ENCODE measurements around the gene PPP1R3G.
"Not testable (repeated sequence)": the region's sequence is repeated elsewhere in the genome, so short reads cannot be mapped to it uniquely, and the experiment has no call there.

PPP1R3G gene

GRCh38 chr6:5084781-5085647 is at the start of gene PPP1R3G:
Gene PPP1R3G (plus strand): TSS chr6:5085341. CDS start chr6:5085486, 145 bp downstream.
- no peak for DNase-seq (ENCODE audit: low read depth in 2 of 2)

GRCh38 chr6:5036269-5036668 is 48.9 kb upstream of the PPP1R3G start:
- DNase-seq (ENCODE audit: low read depth in 2 of 2), result no peak

GRCh38 chr6:5041955-5042354 is 43.2 kb upstream of the PPP1R3G start:
- no peak for DNase-seq (ENCODE audit: low read depth in 2 of 2)

- DNase-seq (ENCODE audit: low read depth in 2 of 2), result no peak
These were observed 42.7 kb upstream of the PPP1R3G start for GRCh38 chr6:5042436-5042835.

- DNase-seq (ENCODE audit: low read depth in 2 of 2), result no peak
These were observed 40.3 kb upstream of the PPP1R3G start for GRCh38 chr6:5044866-5045265.

- DNase-seq (ENCODE audit: low read depth in 2 of 2), result no peak
These were observed 39.7 kb upstream of the PPP1R3G start for GRCh38 chr6:5045416-5045815.

GRCh38 chr6:5046430-5046829 is 38.7 kb upstream of the PPP1R3G start:
- no peak for DNase-seq (ENCODE audit: low read depth in 2 of 2)

DNA sequence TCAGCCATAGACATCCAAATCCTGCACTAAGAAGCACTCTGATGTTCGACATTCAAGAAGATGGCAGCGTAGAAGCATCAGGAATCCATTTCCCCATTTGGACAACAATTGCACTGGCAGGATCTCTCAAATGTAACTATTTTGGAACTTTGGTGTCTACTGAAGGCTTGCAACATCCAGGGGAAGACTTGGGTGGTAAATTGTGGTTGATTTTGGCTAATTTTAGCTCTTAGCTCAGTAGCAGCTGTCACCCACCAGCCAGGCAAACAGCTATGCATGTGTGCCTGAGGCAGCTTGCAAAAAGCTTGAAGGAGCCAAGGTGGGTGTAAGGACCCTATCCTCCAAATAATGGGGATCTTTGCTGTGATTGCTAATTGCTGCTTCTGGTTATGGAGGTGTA is 35.1 kb upstream of the PPP1R3G start:
- no peak for DNase-seq (ENCODE audit: low read depth in 2 of 2)

- DNase-seq (ENCODE audit: low read depth in 2 of 2), result no peak
These were observed 33.7 kb upstream of the PPP1R3G start for GRCh38 chr6:5051394-5051793.

DNA sequence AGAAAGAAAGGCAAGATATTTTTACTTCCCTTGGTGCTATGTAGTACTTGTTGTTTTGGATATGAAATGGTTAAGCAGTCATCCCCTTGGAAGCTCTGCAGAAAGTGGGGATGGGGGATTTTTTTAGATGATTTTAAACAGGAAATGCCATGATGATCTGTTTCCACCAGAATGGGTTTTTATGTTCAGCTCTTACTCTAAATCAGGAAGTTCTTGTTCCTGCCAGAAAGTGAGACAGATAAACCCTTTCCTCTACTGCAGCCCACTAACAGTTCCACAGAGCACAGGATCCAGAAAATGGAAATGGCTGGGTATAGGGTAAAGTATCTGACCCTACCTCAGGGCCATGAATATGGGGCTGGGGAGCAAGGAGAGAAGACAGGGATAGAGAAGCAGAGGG is 32.1 kb upstream of the PPP1R3G start:
- DNase-seq (ENCODE audit: low read depth in 2 of 2), result no peak

DNA sequence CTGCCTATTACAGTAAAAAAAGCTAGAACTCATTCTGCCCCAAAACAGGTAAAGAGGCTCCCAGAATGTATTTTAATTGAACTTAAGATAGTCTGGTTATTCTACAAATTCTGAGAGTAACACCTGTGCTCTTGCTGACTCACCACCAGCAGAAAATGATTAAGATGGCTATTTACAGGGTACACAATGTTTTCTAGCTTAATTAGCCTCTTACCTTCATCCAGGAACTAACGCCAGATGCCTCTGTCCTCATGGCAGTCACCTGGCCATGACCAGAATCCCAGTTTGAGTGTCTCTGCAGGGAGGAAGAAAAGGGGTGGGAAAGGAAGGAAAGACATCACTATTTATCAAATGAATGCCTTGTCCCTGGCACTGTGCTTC is 31.3 kb upstream of the PPP1R3G start:
- DNase-seq (ENCODE audit: low read depth in 2 of 2), result no peak

DNA sequence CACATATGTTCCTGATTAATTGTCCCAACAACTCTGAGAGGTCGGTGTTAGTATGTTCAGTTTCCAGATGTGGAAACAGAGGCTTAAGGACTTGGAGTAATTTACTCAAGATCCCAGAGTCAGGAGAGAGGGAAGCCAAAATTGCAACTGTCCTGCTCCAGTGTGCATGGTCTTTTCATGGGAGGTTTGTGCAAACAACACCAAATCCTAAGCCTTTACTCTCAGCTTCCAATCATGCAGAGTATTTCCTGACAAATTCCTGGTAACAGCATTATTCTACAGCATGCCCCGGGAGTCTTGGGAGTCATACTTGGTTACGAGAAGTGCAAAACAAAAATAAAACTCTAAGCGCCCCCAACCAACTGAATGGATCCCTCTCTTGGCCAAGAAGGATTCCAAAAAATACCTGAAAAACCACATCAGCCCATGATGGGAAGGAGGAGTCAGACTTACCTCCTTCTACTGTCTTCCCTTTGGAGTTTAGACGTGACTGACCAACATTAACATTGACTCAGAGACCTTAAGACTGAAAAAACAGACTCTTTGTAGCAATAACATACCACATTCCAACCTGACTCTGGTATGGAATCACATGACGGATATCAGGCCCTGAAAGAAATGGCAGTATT is 30.8 kb upstream of the PPP1R3G start:
- no peak for DNase-seq (ENCODE audit: low read depth in 2 of 2)

DNA sequence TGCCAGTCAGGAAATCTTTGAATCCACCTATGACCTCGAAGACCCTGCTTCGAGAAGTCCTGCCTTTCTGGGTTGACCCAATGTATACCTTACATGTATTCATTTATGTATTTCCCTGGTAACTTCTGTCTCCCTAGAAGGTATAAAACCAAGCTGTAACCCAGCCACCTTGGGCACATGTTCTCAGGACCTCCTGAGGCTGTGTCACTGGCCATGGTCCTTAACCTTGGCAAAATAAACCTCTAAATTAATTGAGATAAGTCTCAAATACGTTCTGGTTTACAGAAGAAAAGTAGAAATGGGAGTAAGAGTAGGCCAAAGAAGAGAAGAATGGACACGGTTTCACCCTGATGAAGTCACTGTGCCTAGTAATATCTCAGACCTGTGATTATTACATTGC is 30.0 kb upstream of the PPP1R3G start:
- no peak for DNase-seq (ENCODE audit: low read depth in 2 of 2)

- no peak for DNase-seq (ENCODE audit: low read depth in 2 of 2)
These were observed 26.9 kb upstream of the PPP1R3G start for GRCh38 chr6:5058254-5058653.

GRCh38 chr6:5059036-5059896 is 25.9 kb upstream of the PPP1R3G start:
- DNase-seq (ENCODE audit: low read depth in 2 of 2), result no peak

DNA sequence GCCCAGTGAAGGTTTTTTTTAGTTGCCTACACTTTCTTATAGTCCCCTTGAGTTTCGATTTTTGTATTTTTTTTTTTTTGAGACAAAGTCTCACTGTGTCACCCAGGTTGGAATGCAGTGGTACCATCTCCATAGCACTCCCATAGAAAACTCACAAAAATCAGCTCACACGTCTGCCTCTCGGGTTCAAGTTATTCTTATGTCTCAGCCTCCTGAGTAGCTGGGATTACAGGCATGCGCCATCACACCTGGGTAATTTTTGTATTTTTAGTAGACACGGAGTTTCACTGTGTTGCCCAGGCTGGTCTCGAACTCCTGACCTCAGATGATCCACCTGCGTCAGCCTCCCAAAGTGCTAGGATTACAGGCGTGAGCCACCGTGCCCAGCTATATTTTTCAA is 24.7 kb upstream of the PPP1R3G start:
- not testable (repeated sequence) for DNase-seq (ENCODE audit: low read depth in 2 of 2)

- no peak for DNase-seq (ENCODE audit: low read depth in 2 of 2)
These were observed 24.0 kb upstream of the PPP1R3G start for GRCh38 chr6:5061152-5061551.

DNA sequence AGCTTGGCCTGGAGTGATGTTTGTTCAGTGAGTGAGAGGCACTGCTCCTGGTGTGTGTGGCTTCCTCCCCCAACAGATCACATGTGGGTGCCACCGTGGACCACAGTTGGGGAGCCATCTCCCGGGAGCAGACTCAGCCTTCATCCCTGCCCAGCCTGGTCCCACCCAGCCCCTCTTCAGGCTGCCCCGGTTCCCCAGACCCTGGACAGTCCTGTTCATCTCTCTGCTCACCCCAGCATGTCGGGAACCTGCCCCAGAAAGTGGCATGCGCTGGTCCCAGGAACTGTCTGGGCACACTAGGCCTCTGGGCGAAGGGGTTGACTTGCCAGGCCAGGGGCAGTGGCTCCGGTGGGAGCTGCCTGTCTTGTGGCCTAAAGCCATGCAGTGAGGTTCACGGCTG is 21.5 kb upstream of the PPP1R3G start:
- DNase-seq (ENCODE audit: low read depth in 2 of 2), result no peak

- DNase-seq (ENCODE audit: low read depth in 2 of 2), result no peak
These were observed 18.6 kb upstream of the PPP1R3G start for GRCh38 chr6:5066456-5067093.

DNA sequence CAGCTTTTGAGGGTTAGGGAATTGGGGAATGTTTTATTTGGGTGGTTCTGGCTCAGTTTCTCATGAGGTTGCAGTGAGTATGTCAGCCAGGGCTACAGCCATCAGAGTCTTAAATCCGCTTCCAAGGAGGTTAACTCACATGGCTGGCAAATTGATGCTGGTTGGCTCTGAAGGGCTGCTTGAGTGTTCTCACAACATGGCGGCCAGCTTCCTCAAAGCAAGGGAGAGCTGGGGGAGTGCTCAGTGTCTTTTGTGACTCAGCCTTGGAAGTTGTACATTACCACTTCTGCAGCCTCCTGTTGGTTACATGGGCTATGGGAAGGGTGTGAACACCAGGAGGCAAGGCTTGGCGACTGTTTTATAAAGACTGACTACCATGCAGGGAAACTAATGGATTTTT is 17.8 kb upstream of the PPP1R3G start:
- DNase-seq (ENCODE audit: low read depth in 2 of 2), result no peak

DNA sequence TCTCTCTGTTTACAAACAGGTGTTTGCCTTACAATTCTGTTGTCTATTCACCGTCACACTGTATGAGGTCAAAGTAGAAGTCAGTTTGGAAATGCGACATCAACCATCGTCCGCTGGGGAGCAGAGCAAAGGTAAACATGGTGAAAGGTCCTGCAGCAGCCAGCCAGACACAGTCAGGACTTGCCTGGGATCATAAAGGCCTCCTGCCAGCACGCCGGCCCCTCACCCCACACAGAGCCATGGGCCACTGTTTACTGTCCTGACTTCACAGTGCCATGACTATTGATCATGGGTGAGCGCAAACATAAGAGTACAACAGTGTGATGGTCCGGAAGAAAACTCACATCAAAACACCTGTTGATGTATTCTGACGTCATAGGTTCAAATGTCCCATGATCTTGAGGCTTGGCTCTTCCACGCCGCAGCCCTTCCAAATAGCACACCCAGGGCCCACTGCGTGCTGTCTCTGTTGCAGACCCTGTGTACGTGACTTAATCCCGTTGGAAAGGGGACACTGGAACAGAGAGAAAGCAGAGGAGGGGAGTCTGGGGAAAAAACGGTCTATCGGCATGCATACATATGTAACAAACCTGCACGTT is 16.9 kb upstream of the PPP1R3G start:
- no peak for DNase-seq (ENCODE audit: low read depth in 2 of 2)

DNA sequence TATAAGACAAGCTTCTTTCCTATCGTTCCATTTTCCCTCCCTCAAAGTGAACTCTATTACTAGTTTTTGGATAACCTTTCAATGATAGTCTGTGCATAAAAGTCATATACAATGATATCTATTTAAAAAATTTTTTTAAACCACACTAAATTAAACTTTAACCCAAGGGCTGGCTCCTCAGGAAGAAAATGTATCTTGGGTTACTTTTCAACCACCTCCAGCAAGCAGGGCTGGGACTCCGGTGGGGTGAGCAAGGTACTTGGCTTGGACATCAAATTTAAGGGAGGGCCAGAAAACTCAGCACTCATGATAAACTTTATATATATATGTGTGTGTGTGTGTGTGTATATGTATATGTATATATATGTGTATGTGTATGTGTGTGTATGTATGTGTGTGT is 13.9 kb upstream of the PPP1R3G start:
- no peak for DNase-seq (ENCODE audit: low read depth in 2 of 2)

Data from activated CD8-positive, alpha-beta memory T cell treated with anti-CD3 and anti-CD28 coated beads for 4 hours (primary cell).